IMR-90 (cell line): ENCODE results near the gene RBMS3.

ENCODE experiments used
- MAFK ChIP-seq: IDR thresholded peaks from 2 replicates; pipeline ENCODE4 v1.6.1; 2012; ENCODE audit warnings: low read depth, low read length, improper control_type of control experiment
- NFE2L2 ChIP-seq: fragments of 150-350 bp; IDR thresholded peaks from 2 replicates; pipeline ENCODE4 v1.6.1; 2016; ENCODE audit warnings: low read depth, mild to moderate bottlenecking, low read length
- POLR2A ChIP-seq: IDR thresholded peaks from 2 replicates; pipeline ENCODE4 v1.6.1; 2012; ENCODE audit warnings: mild to moderate bottlenecking, low read depth, low read length
- RAD21 ChIP-seq: IDR thresholded peaks from 2 replicates; pipeline ENCODE4 v1.6.1; 2012; ENCODE audit warnings: low read length, improper control_type of control experiment

GRCh38 chr3:30024466-30024865 is 743.6 kb downstream of the RBMS3 start:
- no peak for TF ChIP-seq RAD21
- TF ChIP-seq NFE2L2 = no peak
- no peak for TF ChIP-seq POLR2A
- no peak for TF ChIP-seq MAFK
